ENCODE results near the gene ZNF700.
"Not testable (repeated sequence)": the region's sequence is repeated elsewhere in the genome, so short reads cannot be mapped to it uniquely, and the experiment has no call there.

The ZNF700 gene

DNA sequence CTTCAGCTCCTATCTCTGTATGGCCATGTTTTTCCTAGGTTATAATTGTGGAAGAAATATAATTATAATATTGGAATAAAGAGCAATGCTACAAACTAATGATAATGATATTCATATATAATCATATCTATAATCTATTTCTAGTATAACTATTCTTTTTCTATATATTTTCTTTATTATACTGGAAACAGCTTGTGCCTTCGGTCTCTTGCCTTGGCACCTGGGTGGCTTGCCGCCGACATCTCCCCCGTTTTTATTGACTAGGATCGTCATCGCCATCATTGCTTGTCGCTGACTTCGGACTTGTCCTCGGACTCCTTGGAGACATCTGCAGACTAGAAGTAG, 64.2 kb downstream of the ZNF700 start:
- Histone ChIP-seq H4K20me1 (ENCODE audit: low read depth, low read length) (peaks cover 10% of the 10 kb centered on the region; the same call in 1 of the 2 replicates), H3K9me2 (replicated peaks; ENCODE audit: insufficient read depth, low read length) (no peaks in the 10 kb centered on the region), H3K4me2 (ENCODE audit: low read depth, low read length, poor library complexity, severe bottlenecking) (peak overlapping the region; percentile 75), H3K9me3 (ENCODE audit: insufficient read depth, low read length) (no peaks in the 10 kb centered on the region), H3K9ac (ENCODE audit: low read length) (peak overlapping the region; percentile 83; the same call in 1 of the 2 replicates), H3K4me3 (ENCODE audit: insufficient read depth, low read length, poor library complexity, severe bottlenecking) (peak overlapping the region; percentile 97), H3K27ac (ENCODE audit: low read depth, low read length) (no peak overlapping the region), H3K27me3 (ENCODE audit: low read length) (no peaks in the 10 kb centered on the region), H3F3A (ENCODE audit: insufficient read depth) (peaks cover 5% of the 10 kb centered on the region), H3K79me2 (ENCODE audit: insufficient read depth, low read length) (peaks cover 59% of the 10 kb centered on the region), H2AFZ (ENCODE audit: low read depth, low read length, severe bottlenecking) (no peak overlapping the region), H3K36me3 (ENCODE audit: low read length) (no peaks in the 10 kb centered on the region)
- TF ChIP-seq, protein P1, sequence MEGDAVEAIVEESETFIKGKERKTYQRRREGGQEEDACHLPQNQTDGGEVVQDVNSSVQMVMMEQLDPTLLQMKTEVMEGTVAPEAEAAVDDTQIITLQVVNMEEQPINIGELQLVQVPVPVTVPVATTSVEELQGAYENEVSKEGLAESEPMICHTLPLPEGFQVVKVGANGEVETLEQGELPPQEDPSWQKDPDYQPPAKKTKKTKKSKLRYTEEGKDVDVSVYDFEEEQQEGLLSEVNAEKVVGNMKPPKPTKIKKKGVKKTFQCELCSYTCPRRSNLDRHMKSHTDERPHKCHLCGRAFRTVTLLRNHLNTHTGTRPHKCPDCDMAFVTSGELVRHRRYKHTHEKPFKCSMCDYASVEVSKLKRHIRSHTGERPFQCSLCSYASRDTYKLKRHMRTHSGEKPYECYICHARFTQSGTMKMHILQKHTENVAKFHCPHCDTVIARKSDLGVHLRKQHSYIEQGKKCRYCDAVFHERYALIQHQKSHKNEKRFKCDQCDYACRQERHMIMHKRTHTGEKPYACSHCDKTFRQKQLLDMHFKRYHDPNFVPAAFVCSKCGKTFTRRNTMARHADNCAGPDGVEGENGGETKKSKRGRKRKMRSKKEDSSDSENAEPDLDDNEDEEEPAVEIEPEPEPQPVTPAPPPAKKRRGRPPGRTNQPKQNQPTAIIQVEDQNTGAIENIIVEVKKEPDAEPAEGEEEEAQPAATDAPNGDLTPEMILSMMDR (IDR thresholded peaks at IDR 0.05; ENCODE audit: insufficient read depth, low read length, poor library complexity, severe bottlenecking) = no peak
- no peak for TF ChIP-seq EZH2phosphoT487 (conservative IDR thresholded peaks at IDR 0.05; ENCODE audit: low read length)

DNA sequence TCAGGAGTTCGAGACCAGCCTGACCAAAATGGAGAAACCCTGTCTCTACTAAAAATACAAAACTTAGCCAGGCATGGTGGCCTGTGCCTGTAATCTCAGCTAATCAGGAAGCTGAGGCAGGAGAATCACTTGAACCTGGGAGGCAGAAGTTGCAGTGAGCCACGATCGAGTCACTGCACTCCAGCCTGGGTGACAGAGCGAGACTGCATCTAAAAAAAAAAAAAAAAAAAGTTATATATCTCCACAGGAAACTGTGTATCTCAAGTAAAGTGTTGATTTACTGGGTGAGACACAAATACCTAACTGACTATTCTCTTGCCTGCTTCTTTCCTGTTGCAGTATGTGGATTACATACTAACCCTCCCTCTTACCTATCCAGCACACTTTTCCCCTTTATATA, 67.0 kb downstream of the ZNF700 start:
- not testable (repeated sequence) for H3K9ac ChIP-seq (ENCODE audit: low read length); H3K27ac ChIP-seq (ENCODE audit: low read depth, low read length); H3K4me2 ChIP-seq (ENCODE audit: low read depth, low read length, poor library complexity, severe bottlenecking); H2AFZ ChIP-seq (ENCODE audit: low read depth, low read length, severe bottlenecking); H3K9me3 ChIP-seq (ENCODE audit: insufficient read depth, low read length); H3K4me3 ChIP-seq (ENCODE audit: insufficient read depth, low read length, poor library complexity, severe bottlenecking); H3K27me3 ChIP-seq (ENCODE audit: low read length); H3K9me2 ChIP-seq (replicated peaks; ENCODE audit: insufficient read depth, low read length); H3K36me3 ChIP-seq (ENCODE audit: low read length); H3F3A ChIP-seq (ENCODE audit: insufficient read depth)
- Histone ChIP-seq H3K79me2 (ENCODE audit: insufficient read depth, low read length) (peaks cover 84% of the 10 kb centered on the region), H4K20me1 (ENCODE audit: low read depth, low read length) (peaks cover 10% of the 10 kb centered on the region; the same call in 1 of the 2 replicates)

DNA sequence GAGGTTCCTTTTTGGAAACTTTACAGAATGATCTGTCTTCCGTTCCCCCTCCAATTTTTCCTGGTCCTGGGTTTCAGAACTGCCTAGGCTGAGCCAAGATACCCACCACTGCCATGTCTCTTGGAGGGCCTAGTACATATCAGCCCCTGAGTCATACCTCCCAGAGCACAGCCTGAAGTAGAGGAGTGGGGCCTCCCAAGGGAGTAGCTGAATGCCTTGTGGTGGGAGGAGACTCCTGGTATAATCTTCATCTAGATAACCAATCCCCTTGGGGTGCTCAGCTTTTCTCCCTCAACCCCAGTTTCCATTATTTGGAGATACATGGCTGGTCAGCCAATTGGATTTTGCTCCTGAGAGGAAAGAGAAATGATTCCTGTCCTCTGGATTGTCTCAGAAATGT, 70.3 kb downstream of the ZNF700 start:
- no peaks in the 10 kb centered on the region for H3K9me2 ChIP-seq (replicated peaks; ENCODE audit: insufficient read depth, low read length)
- H3K4me3 ChIP-seq (ENCODE audit: insufficient read depth, low read length, poor library complexity, severe bottlenecking) = no peak overlapping the region
- H3K79me2 ChIP-seq (ENCODE audit: insufficient read depth, low read length) = peaks cover 93% of the 10 kb centered on the region
- no peak for TF ChIP-seq EZH2phosphoT487 (conservative IDR thresholded peaks at IDR 0.05; ENCODE audit: low read length)
- TF ChIP-seq, protein P1 (IDR thresholded peaks at IDR 0.05; ENCODE audit: insufficient read depth, low read length, poor library complexity, severe bottlenecking) = no peak
- no peaks in the 10 kb centered on the region for H3K36me3 ChIP-seq (ENCODE audit: low read length)
- H3K27me3 ChIP-seq (ENCODE audit: low read length) = no peaks in the 10 kb centered on the region
- no peak overlapping the region for H3K4me2 ChIP-seq (ENCODE audit: low read depth, low read length, poor library complexity, severe bottlenecking)
- no peak overlapping the region for H3K27ac ChIP-seq (ENCODE audit: low read depth, low read length)
- no peak overlapping the region for H3K9ac ChIP-seq (ENCODE audit: low read length)
- H4K20me1 ChIP-seq (ENCODE audit: low read depth, low read length) = peaks cover 5% of the 10 kb centered on the region; the same call in 1 of the 2 replicates
- no peak overlapping the region for H2AFZ ChIP-seq (ENCODE audit: low read depth, low read length, severe bottlenecking)
- no peaks in the 10 kb centered on the region for H3K9me3 ChIP-seq (ENCODE audit: insufficient read depth, low read length)
- H3F3A ChIP-seq (ENCODE audit: insufficient read depth) = no peaks in the 10 kb centered on the region
